ENCODE measurements around the gene PALLD. TPM values are rescaled to one million over a fixed set of nuclear protein-coding genes. Genes with fewer than 3 reads are reported as not detected.

PALLD gene
- total and polyA plus RNA-seq, 2 of the 13 experiments (the other 11 are each of a cell fraction or from before 2014, with no cell fraction given) = 0.50 to 1.5 TPM

- TF ChIP-seq ZNF646 (CRISPR knock-in tag; IDR thresholded peaks at IDR 0.05) (no peak), FOXA1 (IDR thresholded peaks at IDR 0.05) (no peak), FOXA1 (CRISPR knock-in tag; IDR thresholded peaks at IDR 0.05) (0 out of 2 replicates have a peak, but pooled peaks have one; percentile 31), ZNF362 (CRISPR knock-in tag; IDR thresholded peaks at IDR 0.05; ENCODE audit: borderline replicate concordance) (peak; percentile 67; the same call in 1 of the 2 replicates), ZNF703 (CRISPR knock-in tag; IDR thresholded peaks at IDR 0.05; ENCODE audit: borderline replicate concordance) (no peak)
Measured at GRCh38 chr4:168925789-168926490, 429.1 kb downstream of the PALLD start (continued).
